K562 (cell line): Measurements from ENCODE around the gene CCDC28B. TPM values are rescaled to one million over a fixed set of nuclear protein-coding genes. Genes with fewer than 3 reads are reported as not detected.

Experiments used
- ATF3 ChIP-seq, 2 experiments: fragments of 450-650 bp in 1 of 2; sonication (generic) in 1 of 2; formaldehyde crosslinking in 1 of 2; IDR thresholded peaks in 1 of 2; conservative IDR thresholded peaks in 1 of 2; 2 replicates each; pipeline versions ENCODE4 v1.6.1 to v1.8.1; 2016 to 2023; ENCODE audit warnings: mild to moderate bottlenecking in 2 of 2, moderate library complexity in 2 of 2, inconsistent platforms in 1 of 2, missing genetic modification reagents in 1 of 2
- BHLHE40 ChIP-seq: IDR thresholded peaks from 2 replicates; pipeline ENCODE4 v1.6.1; 2011; ENCODE audit warnings: low read length, improper control_type of control experiment
- CAMTA2 ChIP-seq: fragments of 250-450 bp; sonication (Bioruptor Pico); conservative IDR thresholded peaks from 2 replicates; pipeline ENCODE4 v1.5.1; 2022
- CBFA2T3 ChIP-seq: fragments of 450-650 bp; IDR thresholded peaks from 2 replicates; pipeline ENCODE4 v1.6.1; 2017
- CCNT2 ChIP-seq: IDR thresholded peaks from 2 replicates; pipeline ENCODE4 v1.6.1; 2011; ENCODE audit warnings: borderline replicate concordance, low read depth, mild to moderate bottlenecking, moderate library complexity, mixed read lengths, low read length; ENCODE audit not compliant: insufficient read length; ENCODE audit errors: extremely low read depth
- E2F5 ChIP-seq: sonication (generic); formaldehyde crosslinking; IDR thresholded peaks from 2 replicates; pipeline ENCODE4 v1.8.0; 2022; ENCODE audit warnings: mild to moderate bottlenecking, missing genetic modification reagents
- HDAC3 ChIP-seq: fragments of 450-650 bp; IDR thresholded peaks from 2 replicates; pipeline ENCODE4 v1.6.1; 2018; ENCODE audit warnings: borderline replicate concordance, mild to moderate bottlenecking, moderate library complexity; ENCODE audit not compliant: partially characterized antibody
- ILF3 ChIP-seq: fragments of 450-650 bp; IDR thresholded peaks from 2 replicates; pipeline ENCODE4 v1.6.1; 2018; ENCODE audit warnings: antibody characterized with exemption, mild to moderate bottlenecking, moderate library complexity, borderline replicate concordance
- MNT ChIP-seq, 2 experiments: fragments of 450-650 bp; conservative IDR thresholded peaks; 2 replicates each; pipeline ENCODE4 v1.6.1; 2017; ENCODE audit warnings: mild to moderate bottlenecking in 2 of 2, moderate library complexity in 2 of 2
- PHF21A ChIP-seq: fragments of 450-650 bp; IDR thresholded peaks from 2 replicates; pipeline ENCODE4 v1.6.1; 2017; ENCODE audit warnings: low read depth, borderline replicate concordance
- POLR2AphosphoS2 ChIP-seq: IDR thresholded peaks from 2 replicates; pipeline ENCODE4 v1.6.1; 2012; ENCODE audit warnings: low read length, improper control_type of control experiment
- RBM15 ChIP-seq: fragments of 200-400 bp; formaldehyde crosslinking; IDR thresholded peaks from 2 replicates; pipeline ENCODE4 v1.6.1; 2018; ENCODE audit warnings: mild to moderate bottlenecking, low read length, moderate library complexity; ENCODE audit not compliant: insufficient read depth
- RBM39 ChIP-seq: fragments of 200-400 bp; formaldehyde crosslinking; optimal IDR thresholded peaks from 2 replicates; pipeline ENCODE3; 2018; ENCODE audit warnings: low read depth, low read length
- SNAPC5 ChIP-seq: fragments of 250-450 bp; sonication (Bioruptor Pico); IDR thresholded peaks from 2 replicates; pipeline ENCODE4 v1.8.0; 2021; ENCODE audit warnings: moderate library complexity, mild to moderate bottlenecking, inconsistent platforms
- TGIF2 ChIP-seq: sonication (generic); formaldehyde crosslinking; IDR thresholded peaks from 2 replicates; pipeline ENCODE4 v1.8.1; 2022; ENCODE audit warnings: mild to moderate bottlenecking, missing genetic modification reagents, moderate library complexity
- ZFPM2 ChIP-seq: fragments of 250-450 bp; sonication (Bioruptor Pico); IDR thresholded peaks from 2 replicates; pipeline ENCODE4 v1.5.1; 2022; ENCODE audit warnings: mild to moderate bottlenecking
- ZNF146 ChIP-seq: IDR thresholded peaks from one replicate; pipeline ENCODE4 v1.6.1; 2018; ENCODE audit warnings: missing compliant biosample characterization; ENCODE audit not compliant: unreplicated experiment
- ZNF24 ChIP-seq: fragments of 450-650 bp; IDR thresholded peaks from 2 replicates; pipeline ENCODE4 v1.6.1; 2016
- ZNF77 ChIP-seq: fragments of 250-450 bp; sonication (Bioruptor Pico); IDR thresholded peaks from 2 replicates; pipeline ENCODE4 v1.5.0; 2020
- polyA plus RNA-seq, 8 experiments: library from polyadenylated mRNA; depleted of rRNA in 4 of 8; stranded (reverse) in 5 of 8; unstranded in 3 of 8; fragments of >200 nt; fragmentation: Nextera tagmentation in 2 of 8; fragmentation: Illumina TruSeq in 1 of 8; extraction: Ambion mirVana in 2 of 8; extraction: Trizol in 1 of 8; gene quantifications; 2 replicates each; pipeline versions ENCODE4 v1.2.1 to v1.2.3, GENCODE V29; 2011 to 2014; ENCODE audit warnings: inconsistent platforms in 1 of 8, missing spikeins in 1 of 8
- total RNA-seq, 7 experiments: library from RNA; depleted of rRNA in 6 of 7; stranded (reverse); fragments of >200 nt in 6 of 7; fragmentation: Illumina TruSeq in 2 of 7; extraction: Trizol in 2 of 7; gene quantifications; 2 replicates each; pipeline versions ENCODE4 v1.2.1 to v1.2.3, GENCODE V29; 2011 to 2021; ENCODE audit warnings: low replicate concordance in 1 of 7
- TF ChIP-seq, protein P1 (sequence below), 2 experiments: fragments of 150-350 bp in 1 of 2; IDR thresholded peaks; 2 replicates each; pipeline ENCODE4 v1.6.1; 2012 to 2016; ENCODE audit warnings: low read depth in 2 of 2, low read length in 2 of 2, mild to moderate bottlenecking in 1 of 2, moderate library complexity in 1 of 2

Gene CCDC28B
- total and polyA plus RNA-seq, 9 of the 15 experiments (the other 6 are each of a cell fraction or from before 2014, with no cell fraction given): 5.7 to 54.5 (median 31.7) TPM

DNA sequence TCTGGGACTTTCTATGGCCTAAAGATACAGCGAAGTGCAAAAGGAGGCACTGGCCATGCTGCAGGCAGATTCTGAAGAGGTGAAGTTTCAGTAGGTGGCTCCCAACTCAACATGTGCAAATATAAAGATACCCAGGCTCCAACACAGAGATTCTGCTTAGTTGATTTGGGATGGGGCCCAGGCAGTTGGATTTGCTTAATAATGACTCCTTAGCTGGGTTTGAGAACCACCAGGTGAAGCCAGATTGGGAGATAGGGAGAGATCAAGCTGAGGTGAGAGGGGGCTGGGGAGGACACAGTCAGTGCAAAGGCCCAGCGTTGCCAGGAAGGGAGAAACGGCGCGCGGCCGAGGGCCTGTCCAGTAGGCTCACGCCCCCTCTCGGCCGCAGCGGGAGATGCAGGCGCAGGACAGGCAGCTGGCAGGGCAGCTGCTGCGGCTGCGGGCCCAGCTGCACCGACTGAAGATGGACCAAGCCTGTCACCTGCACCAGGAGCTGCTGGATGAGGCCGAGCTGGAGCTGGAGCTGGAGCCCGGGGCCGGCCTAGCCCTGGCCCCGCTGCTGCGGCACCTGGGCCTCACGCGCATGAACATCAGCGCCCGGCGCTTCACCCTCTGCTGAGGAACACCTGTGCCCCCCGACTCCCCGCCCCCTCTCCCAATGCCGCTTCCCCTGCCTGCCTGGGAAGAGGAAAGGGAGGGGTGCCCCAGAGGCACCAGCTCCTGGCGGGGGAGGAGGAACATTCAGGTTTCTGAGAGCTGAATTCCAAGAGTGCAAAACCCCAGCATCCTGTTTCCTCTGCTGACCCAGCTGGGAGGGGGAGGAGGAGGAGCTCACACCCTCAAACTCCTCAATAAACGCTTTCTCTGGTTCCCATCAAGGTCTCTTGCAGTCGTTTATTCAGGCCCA lies 47.8 kb downstream of the CCDC28B start (continued):
- TF ChIP-seq HDAC3 (no peak), SNAPC5 (CRISPR knock-in tag) (no peak), MNT (conservative IDR thresholded peaks at IDR 0.05) (no peak; a peak in 1 of 4 replicates), POLR2AphosphoS2 (no peak), ILF3 (no peak), TGIF2 (CRISPR knock-in tag) (no peak), CAMTA2 (CRISPR knock-in tag) (no peak), E2F5 (CRISPR knock-in tag) (peak; percentile 73; the same call in 1 of the 2 replicates), ZNF146 (no peak), BHLHE40 (peak; percentile 50; the same call in 1 of the 2 replicates), ZNF77 (CRISPR knock-in tag) (no peak), ZFPM2 (no peak), RBM15 (no peak), RBM39 (no peak), CCNT2 (peak; percentile 66), PHF21A (no peak; the same call in 1 of the 2 replicates), CBFA2T3 (peak; percentile 79), ZNF24 (peak; percentile 72), ATF3 (IDR thresholded peaks at IDR 0.05) (no peak), ATF3 (CRISPR knock-in tag; conservative IDR thresholded peaks at IDR 0.05) (no peak)
- TF ChIP-seq, protein P1, sequence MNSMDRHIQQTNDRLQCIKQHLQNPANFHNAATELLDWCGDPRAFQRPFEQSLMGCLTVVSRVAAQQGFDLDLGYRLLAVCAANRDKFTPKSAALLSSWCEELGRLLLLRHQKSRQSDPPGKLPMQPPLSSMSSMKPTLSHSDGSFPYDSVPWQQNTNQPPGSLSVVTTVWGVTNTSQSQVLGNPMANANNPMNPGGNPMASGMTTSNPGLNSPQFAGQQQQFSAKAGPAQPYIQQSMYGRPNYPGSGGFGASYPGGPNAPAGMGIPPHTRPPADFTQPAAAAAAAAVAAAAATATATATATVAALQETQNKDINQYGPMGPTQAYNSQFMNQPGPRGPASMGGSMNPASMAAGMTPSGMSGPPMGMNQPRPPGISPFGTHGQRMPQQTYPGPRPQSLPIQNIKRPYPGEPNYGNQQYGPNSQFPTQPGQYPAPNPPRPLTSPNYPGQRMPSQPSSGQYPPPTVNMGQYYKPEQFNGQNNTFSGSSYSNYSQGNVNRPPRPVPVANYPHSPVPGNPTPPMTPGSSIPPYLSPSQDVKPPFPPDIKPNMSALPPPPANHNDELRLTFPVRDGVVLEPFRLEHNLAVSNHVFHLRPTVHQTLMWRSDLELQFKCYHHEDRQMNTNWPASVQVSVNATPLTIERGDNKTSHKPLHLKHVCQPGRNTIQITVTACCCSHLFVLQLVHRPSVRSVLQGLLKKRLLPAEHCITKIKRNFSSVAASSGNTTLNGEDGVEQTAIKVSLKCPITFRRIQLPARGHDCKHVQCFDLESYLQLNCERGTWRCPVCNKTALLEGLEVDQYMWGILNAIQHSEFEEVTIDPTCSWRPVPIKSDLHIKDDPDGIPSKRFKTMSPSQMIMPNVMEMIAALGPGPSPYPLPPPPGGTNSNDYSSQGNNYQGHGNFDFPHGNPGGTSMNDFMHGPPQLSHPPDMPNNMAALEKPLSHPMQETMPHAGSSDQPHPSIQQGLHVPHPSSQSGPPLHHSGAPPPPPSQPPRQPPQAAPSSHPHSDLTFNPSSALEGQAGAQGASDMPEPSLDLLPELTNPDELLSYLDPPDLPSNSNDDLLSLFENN (IDR thresholded peaks at IDR 0.05; ENCODE audit: low read depth in 2 of 2, low read length in 2 of 2): peak in 1 of 2 experiments; percentile 44; a peak in 1 of 4 replicates
